NCI-H526 treated with DMSO at 0.1 percent for 48 hours (cell line): Measurements from ENCODE around the gene POLE.
A peak's percentile ranks its signal among the peaks of the same experiment; 100 is the strongest.

ENCODE experiments used
- DNase-seq: peaks from one replicate; lab custom pipeline; 2025; lab: John Stamatoyannopoulos, UW

POLE gene

GRCh38 chr12:132597333-132598316, 89.5 kb downstream of the POLE start:
- no peak for DNase-seq

- DNase-seq = no peak
Observed at GRCh38 chr12:132596016-132596415, 91.1 kb downstream of the POLE start.

GRCh38 chr12:132595183-132595582, 92.0 kb downstream of the POLE start:
- DNase-seq = no peak

DNA sequence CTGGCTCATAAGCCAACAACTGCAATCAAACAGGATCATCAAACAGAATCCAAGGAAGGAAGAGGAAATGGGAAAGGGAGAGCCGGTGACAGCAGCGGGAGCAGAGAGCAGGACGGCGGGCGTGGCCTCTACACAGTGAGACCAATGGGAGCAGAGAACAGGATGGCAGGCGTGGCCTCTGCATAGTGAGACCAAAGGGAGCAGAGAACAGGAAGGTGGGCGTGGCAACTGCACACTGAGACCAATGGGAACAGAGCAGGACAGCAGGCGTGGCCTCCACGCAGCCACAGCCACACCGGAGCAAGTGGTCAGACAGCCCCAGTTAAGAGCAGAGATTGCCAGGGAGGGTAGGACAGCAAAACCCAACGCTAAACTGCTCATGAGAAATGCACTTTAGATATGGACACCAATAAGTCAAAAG, 93.2 kb downstream of the POLE start:
- peak; percentile 95 for DNase-seq

DNA sequence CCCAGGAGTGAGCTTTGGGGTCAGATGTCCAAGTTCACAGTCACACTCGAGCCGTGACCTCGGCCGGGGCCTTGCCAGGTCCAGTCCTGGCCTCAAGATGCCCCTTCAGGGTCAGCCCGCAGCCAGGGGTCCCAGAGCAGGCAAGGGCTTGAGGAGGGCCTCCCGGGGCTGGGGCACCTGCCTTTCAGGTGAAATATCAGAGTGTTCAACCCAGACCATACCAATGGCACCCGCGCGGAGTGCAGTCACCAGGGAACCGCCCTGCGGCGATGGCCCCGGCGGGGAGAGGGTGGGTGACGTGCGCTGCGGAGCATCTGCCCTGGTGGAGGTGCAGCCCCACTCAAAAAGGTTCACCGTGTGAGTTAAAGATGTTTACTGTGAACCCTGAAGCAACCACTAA, 93.6 kb downstream of the POLE start:
- no peak for DNase-seq

GRCh38 chr12:132593071-132593470, 94.1 kb downstream of the POLE start:
- no peak for DNase-seq

GRCh38 chr12:132592282-132592970, 94.7 kb downstream of the POLE start:
- DNase-seq = no peak

DNA sequence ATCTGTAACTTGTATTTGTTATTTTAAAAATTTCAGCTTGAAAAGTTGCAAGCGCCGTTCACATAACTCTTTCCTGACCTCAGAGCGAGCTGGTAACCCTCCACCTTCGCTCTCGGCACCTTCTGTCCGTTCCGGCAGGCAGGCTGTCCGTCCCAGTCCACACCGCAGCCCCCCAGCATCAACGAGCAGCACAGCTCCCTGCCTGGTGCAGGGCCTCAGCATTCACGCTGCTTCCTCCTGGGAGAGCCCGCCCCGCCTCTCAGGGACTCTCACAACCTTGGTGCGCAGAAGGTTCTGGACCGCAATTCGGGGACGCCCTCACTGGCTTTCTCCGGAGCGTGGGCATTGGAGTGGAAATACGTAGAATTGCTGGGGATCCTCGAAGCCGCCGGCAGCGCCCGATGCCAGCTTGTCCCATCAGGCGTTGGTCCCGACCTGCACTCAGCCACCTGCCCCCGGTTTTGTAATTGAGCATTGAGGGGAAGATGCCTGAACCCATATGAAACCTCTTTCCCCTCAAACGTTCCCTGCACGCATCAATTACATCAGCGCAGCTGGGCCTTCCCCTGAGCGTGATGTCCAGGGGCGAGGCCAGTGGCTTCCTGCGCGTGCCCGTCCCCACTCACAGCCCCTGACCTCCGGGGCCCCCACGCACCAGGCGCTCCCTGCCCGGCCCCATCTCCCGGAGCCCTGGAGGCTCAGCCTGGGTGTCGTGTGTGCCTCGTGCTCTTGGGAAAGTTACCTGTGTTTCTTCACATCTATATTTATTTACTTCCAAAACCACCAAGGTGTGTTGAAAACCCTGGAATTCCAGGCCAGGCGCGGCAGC, 95.8 kb downstream of the POLE start:
- DNase-seq = no peak

GRCh38 chr12:132588821-132589669, 98.1 kb downstream of the POLE start:
- no peak for DNase-seq

GRCh38 chr12:132588319-132588718, 98.8 kb downstream of the POLE start:
- DNase-seq = no peak

DNA sequence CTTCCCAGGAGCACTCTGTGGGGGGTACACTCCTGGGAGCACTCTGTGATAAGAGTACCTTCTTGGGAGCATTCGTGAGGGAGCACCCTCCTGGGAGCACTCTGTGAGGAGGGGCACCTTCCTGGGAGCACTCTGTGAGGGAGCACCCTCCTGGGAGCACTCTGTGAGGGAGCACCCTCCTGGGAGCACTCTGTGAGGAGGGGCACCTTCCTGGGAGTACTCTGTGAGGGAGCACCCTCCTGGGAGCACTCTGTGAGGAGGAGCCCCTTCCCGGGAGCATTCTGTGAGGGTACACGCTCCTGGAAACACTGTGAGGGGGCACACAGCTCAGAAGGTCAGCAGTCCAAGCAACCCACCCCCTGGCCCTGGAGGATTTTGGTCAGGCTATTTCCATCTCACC, 99.4 kb downstream of the POLE start:
- DNase-seq = no peak

- no peak for DNase-seq
Observed at GRCh38 chr12:132586929-132587328, 100.2 kb downstream of the POLE start.

GRCh38 chr12:132585177-132585576, 102.0 kb downstream of the POLE start:
- no peak for DNase-seq

- no peak for DNase-seq
Observed at GRCh38 chr12:132584429-132584828, 102.7 kb downstream of the POLE start.

DNA sequence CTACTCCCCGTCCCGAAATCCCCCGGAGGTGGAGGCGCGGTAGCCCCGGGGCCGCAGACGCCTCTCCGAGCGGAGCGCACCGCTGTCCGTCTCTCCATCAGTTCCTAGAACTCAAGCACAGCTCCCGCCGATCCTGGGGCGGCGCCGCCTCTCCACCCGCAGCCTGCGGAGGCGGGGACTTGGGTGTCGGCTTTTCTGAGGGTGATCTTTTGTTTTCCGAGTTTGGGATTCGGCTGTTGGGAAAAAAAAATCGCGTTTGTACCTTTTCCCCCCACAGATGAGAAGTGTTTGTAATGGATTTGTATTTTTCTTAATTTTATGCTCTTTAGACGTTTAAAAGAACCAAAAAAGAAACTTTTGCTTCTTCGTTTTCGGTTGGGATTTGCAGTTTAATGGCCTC, 103.4 kb downstream of the POLE start:
- no peak for DNase-seq

- DNase-seq = no peak
Observed at GRCh38 chr12:132583411-132583710, 103.8 kb downstream of the POLE start.

DNA sequence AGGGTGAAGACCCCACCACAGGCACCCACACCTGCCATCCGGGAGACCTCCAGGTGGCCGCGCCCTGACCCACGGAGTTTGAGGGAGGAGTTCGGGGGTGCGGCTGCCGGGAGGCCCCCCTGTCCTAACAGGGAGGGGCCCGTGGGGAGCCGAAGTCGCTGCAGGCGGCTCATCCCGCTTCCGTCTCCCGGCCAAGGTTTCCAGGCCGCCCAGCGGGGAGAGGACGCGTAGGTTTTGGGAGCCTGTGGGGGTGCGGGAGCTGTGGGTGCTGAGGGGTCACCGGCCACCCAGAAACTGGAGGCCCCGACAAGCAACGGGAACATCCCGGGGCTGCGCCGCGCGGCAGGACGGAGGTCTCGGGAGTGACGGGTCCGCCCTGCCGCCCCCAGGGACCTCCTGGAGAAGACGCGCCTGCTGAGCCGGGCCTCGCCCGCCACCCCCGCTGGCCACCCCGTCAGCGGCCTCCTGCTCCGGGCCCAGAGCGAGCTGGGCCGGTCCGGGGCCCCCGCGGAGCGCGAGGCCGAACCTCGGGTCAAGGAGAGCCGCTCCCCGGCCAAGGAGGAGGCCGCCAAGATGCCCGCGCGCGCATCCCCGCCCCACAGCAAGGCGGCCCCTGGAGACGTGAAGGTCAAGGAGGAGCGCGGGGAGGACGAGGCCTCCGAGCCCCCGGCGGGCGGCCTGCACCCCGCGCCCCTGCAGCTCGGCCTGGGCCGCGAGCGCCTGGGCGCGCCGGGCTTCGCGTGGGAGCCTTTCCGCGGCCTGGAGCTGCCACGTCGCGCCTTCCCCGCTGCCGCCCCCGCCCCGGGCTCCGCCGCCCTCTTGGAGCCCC, 104.3 kb downstream of the POLE start:
- no peak for DNase-seq

- no peak for DNase-seq
Observed at GRCh38 chr12:132582058-132582420, 105.1 kb downstream of the POLE start.

DNA sequence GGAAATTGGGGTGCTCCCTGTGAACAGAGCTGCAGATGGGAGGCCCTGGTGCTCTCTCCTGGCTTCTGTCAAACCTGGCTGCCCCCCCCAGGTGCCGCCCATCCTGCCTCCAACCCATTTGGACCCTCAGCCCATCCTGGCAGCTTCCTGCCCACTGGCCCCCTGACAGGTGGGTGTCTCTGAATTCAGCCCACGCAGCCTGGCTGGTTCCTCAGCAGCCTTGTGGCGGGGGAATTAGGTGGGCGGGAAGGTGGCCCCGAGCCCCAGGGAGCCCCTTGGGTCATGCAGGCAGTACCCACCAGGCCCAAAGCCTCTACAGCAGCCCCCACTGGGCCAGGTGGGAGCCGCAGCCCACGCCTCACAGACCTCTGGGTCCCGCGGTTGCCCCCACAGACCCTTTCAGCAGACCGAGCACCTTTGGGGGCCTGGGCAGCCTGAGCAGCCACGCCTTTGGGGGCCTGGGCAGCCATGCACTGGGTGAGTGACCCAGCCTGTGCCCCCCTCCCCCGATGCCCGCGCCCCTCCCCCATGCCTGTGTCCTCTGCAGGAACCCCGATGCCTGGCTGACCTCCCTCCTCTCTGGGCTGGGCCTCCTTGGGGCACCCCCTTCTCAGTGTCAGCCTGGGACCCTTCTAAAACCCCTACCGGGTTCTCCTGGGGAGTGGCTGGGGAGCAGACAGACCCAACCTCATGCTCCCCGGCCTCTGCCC, 105.6 kb downstream of the POLE start:
- no peak for DNase-seq

DNA sequence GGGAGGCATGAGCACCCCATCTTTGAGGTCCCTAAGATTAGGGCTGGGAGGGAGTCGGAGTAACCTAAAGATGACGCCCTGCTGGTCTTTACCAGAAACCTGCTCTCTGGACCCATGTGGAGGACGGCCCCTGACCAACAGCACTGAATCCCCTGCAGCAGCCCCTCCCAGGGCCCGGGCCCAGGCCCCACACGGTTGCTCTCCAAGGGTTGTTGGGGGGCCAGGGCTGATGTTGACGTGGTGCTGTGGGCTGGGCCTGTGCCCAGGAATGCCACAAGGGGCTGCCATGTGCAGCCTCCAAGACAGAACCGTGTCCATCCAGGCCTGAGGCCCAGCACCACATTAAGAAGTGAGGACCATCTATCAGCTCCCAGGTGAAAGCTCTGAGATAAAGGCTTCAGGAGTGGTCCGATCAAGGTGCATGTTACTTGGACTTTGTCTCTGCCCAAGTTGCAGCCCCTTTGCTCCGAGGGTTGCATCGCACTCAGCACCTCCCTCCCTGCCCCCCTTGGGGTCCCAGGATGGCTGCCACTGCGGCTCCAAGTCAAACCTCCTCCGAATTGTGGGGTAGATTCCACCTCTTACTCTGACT, 106.3 kb downstream of the POLE start:
- no peak for DNase-seq
